ENCODE results near the gene TNNI2. TPM values are rescaled to one million over a fixed set of nuclear protein-coding genes. Genes with fewer than 3 reads are reported as not detected.
A peak's percentile ranks its signal among the peaks of the same experiment; 100 is the strongest.

TNNI2 gene
- total RNA-seq, 4 donors from 2014 or later: 1,499 to 3,728 (median 2,254) TPM

GRCh38 chr11:1841511-1842148 lies 2.8 kb downstream of the TNNI2 start:
- intact Hi-C loops (cut with DNase I; ENCODE audit: low total_unique reads): no loop called here
- no peak overlapping the region for H3K4me3 ChIP-seq
- H3K9me3 ChIP-seq: no peaks in the 10 kb centered on the region
- no peaks in the 10 kb centered on the region for H3K36me3 ChIP-seq
- TF ChIP-seq POLR2A (IDR thresholded peaks at IDR 0.05) (no peak), CTCF (IDR thresholded peaks at IDR 0.05 in 4 of 5, conservative IDR thresholded peaks at IDR 0.05 in 1 of 5) (no peak)
- in situ Hi-C loops (cut with MboI; ENCODE audit: low sequenced_read_pairs in 4 of 4): no loop called here
- ATAC-seq: no peak
- DNase-seq: peak in 1 of 2 donors; percentile 19
- no peaks in the 10 kb centered on the region for H3K27me3 ChIP-seq
- H3K4me1 ChIP-seq: peaks cover 0 to 28% of the 10 kb centered on the region in 2 donors
- H3K27ac ChIP-seq: peak overlapping the region; percentile 49 to 95 (median 76)

DNA sequence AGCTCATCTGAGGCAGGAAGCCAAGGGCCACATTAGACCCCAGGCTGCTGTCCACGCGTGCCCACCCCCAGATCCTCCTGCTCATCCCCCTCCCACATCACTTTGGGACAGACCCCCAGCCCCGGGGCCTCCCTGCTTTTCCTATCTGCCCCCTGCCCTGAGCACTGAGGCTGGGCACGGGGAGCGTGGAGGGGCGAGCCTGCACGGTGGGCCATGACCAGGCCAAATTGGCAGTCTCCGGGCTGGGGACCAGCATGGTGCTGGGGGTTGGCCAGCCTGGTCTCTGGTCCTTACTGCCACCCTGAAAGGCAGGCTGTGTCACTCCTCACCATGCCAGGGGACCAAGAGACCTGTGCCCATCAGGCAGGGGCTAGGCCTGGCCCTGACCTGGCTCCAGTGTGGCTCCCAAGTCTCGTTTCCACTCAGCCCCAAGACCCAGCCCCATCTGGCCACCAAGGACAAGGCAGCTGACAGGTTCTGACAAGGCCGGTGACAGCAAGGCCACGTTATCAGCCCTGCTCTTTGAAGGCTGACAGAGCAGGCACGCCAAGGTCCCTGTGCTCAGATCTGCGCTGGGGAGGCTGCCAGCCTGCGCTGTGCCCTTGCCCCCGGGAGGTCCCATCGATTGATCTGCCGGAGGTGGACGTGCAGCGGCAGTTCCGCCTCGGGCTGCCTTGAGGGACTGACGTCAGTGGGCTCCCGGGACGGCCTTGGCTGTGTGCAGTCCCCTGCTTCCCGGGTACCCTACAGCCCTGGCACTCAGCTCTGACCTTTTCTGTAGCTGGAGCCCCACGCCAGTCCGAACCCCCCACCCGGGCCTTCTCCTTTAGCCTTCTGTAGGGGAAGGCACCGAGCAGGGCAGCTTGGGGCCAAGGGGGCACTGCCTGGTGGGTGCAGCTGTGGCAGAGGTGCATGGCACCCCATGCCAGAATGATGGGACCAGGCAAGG lies 3.6 kb downstream of the TNNI2 start:
- ATAC-seq (peak; percentile 4 to 28), DNase-seq (peak in 1 of 2 donors; percentile 67)
- Histone ChIP-seq H3K27ac (peak overlapping the region; percentile 49 to 95 (median 76)), H3K27me3 (no peaks in the 10 kb centered on the region), H3K4me1 (peaks cover 0 to 26% of the 10 kb centered on the region in 2 donors), H3K4me3 (no peak overlapping the region), H3K36me3 (no peaks in the 10 kb centered on the region), H3K9me3 (no peaks in the 10 kb centered on the region)
- no peak for TF ChIP-seq CTCF (IDR thresholded peaks at IDR 0.05 in 4 of 5, conservative IDR thresholded peaks at IDR 0.05 in 1 of 5)
- no peak for TF ChIP-seq POLR2A (IDR thresholded peaks at IDR 0.05)
- intact Hi-C loops (cut with DNase I; ENCODE audit: low total_unique reads) (no loop called here), in situ Hi-C loops (cut with MboI; ENCODE audit: low sequenced_read_pairs in 4 of 4) (no loop called here)

DNA sequence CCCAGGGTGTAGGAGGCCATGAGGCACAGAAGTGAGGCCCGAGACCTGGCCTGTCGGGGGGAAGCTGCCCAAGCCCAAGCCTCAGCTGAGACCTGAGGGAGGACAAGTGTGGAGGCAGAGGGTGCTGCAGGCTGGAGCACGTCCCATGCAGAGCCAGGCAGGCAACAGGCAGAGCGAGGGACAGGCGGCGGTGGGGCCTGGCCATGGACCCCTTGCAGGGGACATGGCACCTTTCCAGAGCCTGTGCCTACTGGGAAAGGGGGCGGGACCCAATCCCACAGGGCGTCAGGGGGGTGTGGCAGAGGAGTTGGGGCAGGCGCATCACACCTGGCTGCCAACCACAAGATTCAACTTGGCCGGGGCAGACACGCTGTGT lies 4.3 kb downstream of the TNNI2 start:
- DNase-seq (no peak), ATAC-seq (no peak)
- Histone ChIP-seq H3K9me3 (no peaks in the 10 kb centered on the region), H3K4me1 (peaks cover 0 to 21% of the 10 kb centered on the region in 2 donors), H3K36me3 (no peaks in the 10 kb centered on the region), H3K4me3 (no peak overlapping the region), H3K27me3 (no peaks in the 10 kb centered on the region), H3K27ac (peak overlapping the region; percentile 49 to 95 (median 76))
- in situ Hi-C loops (cut with MboI; ENCODE audit: low sequenced_read_pairs in 4 of 4): no loop called here
- intact Hi-C loops (cut with DNase I; ENCODE audit: low total_unique reads): no loop called here
- TF ChIP-seq CTCF (IDR thresholded peaks at IDR 0.05 in 4 of 5, conservative IDR thresholded peaks at IDR 0.05 in 1 of 5) (no peak), POLR2A (IDR thresholded peaks at IDR 0.05) (no peak)

- Histone ChIP-seq H3K4me1 (peaks cover 0 to 14% of the 10 kb centered on the region in 2 donors), H3K36me3 (no peaks in the 10 kb centered on the region), H3K27ac (peak overlapping the region in 2 of 4 donors; percentile 94 to 95), H3K9me3 (no peaks in the 10 kb centered on the region), H3K4me3 (no peak overlapping the region), H3K27me3 (no peaks in the 10 kb centered on the region)
- ATAC-seq (no peak), DNase-seq (no peak)
- no peak for TF ChIP-seq POLR2A (IDR thresholded peaks at IDR 0.05)
- no peak for TF ChIP-seq CTCF (IDR thresholded peaks at IDR 0.05 in 4 of 5, conservative IDR thresholded peaks at IDR 0.05 in 1 of 5)
- in situ Hi-C loops (cut with MboI; ENCODE audit: low sequenced_read_pairs in 4 of 4): no loop called here
- intact Hi-C loops (cut with DNase I; ENCODE audit: low total_unique reads): no loop called here
These were observed 5.0 kb downstream of the TNNI2 start for GRCh38 chr11:1843796-1844195.

All from gastrocnemius medialis (tissue), 4 donors.